Tibial nerve (tissue), 4 donors: ENCODE data around the gene COX6B2. TPM values are rescaled to one million over a fixed set of nuclear protein-coding genes. Genes with fewer than 3 reads are reported as not detected.

Source experiments
- DNase-seq, 2 donors: peaks; one replicate each; pipeline ENCODE4 v3.0.0-alpha.2; 2019; ENCODE audit warnings: low spot score in 2 of 2
- H3K27ac ChIP-seq, 4 donors: fragments of 200-600 bp; sonication (generic) in 3 of 4; one replicate each; pipeline ENCODE4 v1.5.1; 2017 to 2019; ENCODE audit warnings: mild to moderate bottlenecking in 1 of 4
- H3K27me3 ChIP-seq, 2 donors: fragments of 200-600 bp; sonication (generic) in 1 of 2; one replicate each; pipeline versions ENCODE4 v1.5.1 to v1.6.0; 2017 to 2019
- H3K36me3 ChIP-seq, 3 donors: fragments of 200-600 bp; sonication (generic); one replicate each; pipeline ENCODE4 v1.5.1; 2018 to 2019
- H3K4me1 ChIP-seq, 4 donors: fragments of 200-600 bp; sonication (generic) in 3 of 4; one replicate each; pipeline ENCODE4 v1.5.1; 2017 to 2019
- H3K4me3 ChIP-seq, 4 donors: fragments of 200-600 bp; sonication (generic) in 3 of 4; one replicate each; pipeline ENCODE4 v1.5.1; 2017 to 2019; ENCODE audit warnings: mild to moderate bottlenecking in 1 of 4, moderate library complexity in 1 of 4
- H3K9me3 ChIP-seq, 4 donors: fragments of 200-600 bp; sonication (generic) in 3 of 4; one replicate each; pipeline ENCODE4 v1.5.1; 2017 to 2019
- EP300 ChIP-seq, 2 donors: sonication (generic); formaldehyde crosslinking; IDR thresholded peaks; one replicate each; pipeline ENCODE4 v1.6.1; 2017; ENCODE audit warnings: antibody characterized with exemption in 2 of 2, mild to moderate bottlenecking in 1 of 2
- POLR2A ChIP-seq, 2 donors: fragments of 450-650 bp; IDR thresholded peaks; one replicate each; pipeline ENCODE4 v1.6.1; 2017; ENCODE audit warnings: antibody characterized with exemption in 2 of 2, mild to moderate bottlenecking in 2 of 2, moderate library complexity in 2 of 2
- WGBS, 2 donors: methylation state at CpG; one replicate each; pipeline ENCODE4 v1.1.5; 2018; 5-methylcytosine and 5-hydroxymethylcytosine counted together
- total RNA-seq, 4 donors: library from RNA; depleted of rRNA; stranded (reverse); fragments of >200 nt; gene quantifications; one replicate each; pipeline ENCODE4 v1.1.0, GENCODE V29; 2016
- TF ChIP-seq, protein P1 (sequence below), 5 experiments: fragments of 200-600 bp in 3 of 5; fragments of 450-650 bp in 2 of 5; sonication (generic) in 3 of 5; IDR thresholded peaks; one replicate each; pipeline ENCODE4 v1.5.1; 2016 to 2019; ENCODE audit warnings: antibody characterized with exemption in 5 of 5, mild to moderate bottlenecking in 3 of 5, moderate library complexity in 2 of 5

Gene COX6B2
- total RNA-seq, 4 donors from 2014 or later = not detected

DNA sequence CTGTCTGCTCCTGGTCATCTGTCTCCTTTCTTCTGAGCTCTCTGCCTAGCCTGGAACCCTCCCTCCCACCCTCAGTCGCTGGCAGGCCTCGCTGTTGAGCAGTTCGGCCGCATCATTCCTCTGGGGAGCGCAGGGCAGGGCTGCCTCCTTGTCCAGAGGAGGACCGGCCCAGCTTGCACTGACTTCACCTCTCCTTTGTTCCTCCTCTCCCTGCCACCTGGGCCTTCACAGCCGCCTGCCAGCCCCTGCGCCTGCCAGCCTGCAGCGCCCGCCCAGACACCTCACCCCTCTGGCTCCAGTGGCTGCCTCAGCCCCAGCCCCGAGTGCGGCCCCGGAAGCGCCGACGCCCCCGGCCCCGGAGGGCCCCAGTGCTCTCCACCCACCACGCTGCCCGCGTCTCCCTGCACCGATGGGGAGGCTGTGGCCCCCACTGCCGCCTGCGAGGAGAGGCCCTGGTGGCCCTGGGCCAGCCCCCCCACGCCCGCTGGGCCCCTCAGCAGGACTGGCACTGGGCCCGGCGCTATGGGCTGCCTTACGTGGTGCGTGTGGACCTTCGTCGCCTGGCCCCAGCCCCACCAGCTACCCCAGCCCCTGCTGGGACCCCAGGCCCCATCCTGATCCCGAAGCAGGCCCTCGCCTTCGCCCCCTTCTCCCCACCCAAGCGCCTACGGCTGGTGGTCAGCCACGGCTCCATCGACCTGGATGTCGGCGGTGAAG lies 7.6 kb downstream of the COX6B2 start:
- peak overlapping the region in 1 of 4 donors; percentile 6 for H3K27ac ChIP-seq
- WGBS, 2 donors = 61 to 77% methylated on average over 21 to 29 of the region's 41 CpGs

GRCh38 chr19:55345818-55346724 lies 8.4 kb downstream of the COX6B2 start:
- Histone ChIP-seq H3K4me1 (peaks cover 0 to 43% (median 16%) of the 10 kb centered on the region in 4 donors), H3K4me3 (no peak overlapping the region), H3K27me3 (peaks cover 0 to 8% of the 10 kb centered on the region in 2 donors), H3K9me3 (no peaks in the 10 kb centered on the region), H3K36me3 (peaks cover 0 to 60% (median 0%) of the 10 kb centered on the region in 3 donors), H3K27ac (peak overlapping the region in 1 of 4 donors; percentile 56)
- TF ChIP-seq, protein P1, sequence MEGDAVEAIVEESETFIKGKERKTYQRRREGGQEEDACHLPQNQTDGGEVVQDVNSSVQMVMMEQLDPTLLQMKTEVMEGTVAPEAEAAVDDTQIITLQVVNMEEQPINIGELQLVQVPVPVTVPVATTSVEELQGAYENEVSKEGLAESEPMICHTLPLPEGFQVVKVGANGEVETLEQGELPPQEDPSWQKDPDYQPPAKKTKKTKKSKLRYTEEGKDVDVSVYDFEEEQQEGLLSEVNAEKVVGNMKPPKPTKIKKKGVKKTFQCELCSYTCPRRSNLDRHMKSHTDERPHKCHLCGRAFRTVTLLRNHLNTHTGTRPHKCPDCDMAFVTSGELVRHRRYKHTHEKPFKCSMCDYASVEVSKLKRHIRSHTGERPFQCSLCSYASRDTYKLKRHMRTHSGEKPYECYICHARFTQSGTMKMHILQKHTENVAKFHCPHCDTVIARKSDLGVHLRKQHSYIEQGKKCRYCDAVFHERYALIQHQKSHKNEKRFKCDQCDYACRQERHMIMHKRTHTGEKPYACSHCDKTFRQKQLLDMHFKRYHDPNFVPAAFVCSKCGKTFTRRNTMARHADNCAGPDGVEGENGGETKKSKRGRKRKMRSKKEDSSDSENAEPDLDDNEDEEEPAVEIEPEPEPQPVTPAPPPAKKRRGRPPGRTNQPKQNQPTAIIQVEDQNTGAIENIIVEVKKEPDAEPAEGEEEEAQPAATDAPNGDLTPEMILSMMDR (IDR thresholded peaks at IDR 0.05) = no peak
- no peak for TF ChIP-seq POLR2A (IDR thresholded peaks at IDR 0.05)
- TF ChIP-seq EP300 (IDR thresholded peaks at IDR 0.05) = no peak
- peak in 1 of 2 donors; percentile 34 for DNase-seq
- WGBS, 2 donors = 76 to 77% methylated on average over 34 to 41 of the region's 43 CpGs

More for the DNA sequence above, 7.6 kb downstream of the COX6B2 start:
- Histone ChIP-seq H3K36me3 (peaks cover 0 to 58% (median 0%) of the 10 kb centered on the region in 3 donors), H3K4me1 (peaks cover 0 to 35% (median 10%) of the 10 kb centered on the region in 4 donors), H3K9me3 (no peaks in the 10 kb centered on the region), H3K27me3 (peaks cover 0 to 16% of the 10 kb centered on the region in 2 donors), H3K4me3 (no peak overlapping the region)
- DNase-seq = no peak
- TF ChIP-seq POLR2A (IDR thresholded peaks at IDR 0.05) = no peak
- TF ChIP-seq EP300 (IDR thresholded peaks at IDR 0.05) = no peak
- TF ChIP-seq, protein P1 (IDR thresholded peaks at IDR 0.05) = no peak

GRCh38 chr19:55345101-55345817 lies 9.3 kb downstream of the COX6B2 start:
- no peaks in the 10 kb centered on the region for H3K27me3 ChIP-seq
- H3K36me3 ChIP-seq = peaks cover 0 to 56% (median 0%) of the 10 kb centered on the region in 3 donors
- 76 to 78% methylated on average over 22 of the region's 22 CpGs for WGBS, 2 donors
- H3K27ac ChIP-seq = peak overlapping the region in 1 of 4 donors; percentile 47
- no peak overlapping the region for H3K4me3 ChIP-seq
- no peak for DNase-seq
- TF ChIP-seq POLR2A (IDR thresholded peaks at IDR 0.05) (no peak), EP300 (IDR thresholded peaks at IDR 0.05) (no peak)
- TF ChIP-seq, protein P1 (IDR thresholded peaks at IDR 0.05) = no peak
- H3K9me3 ChIP-seq = no peaks in the 10 kb centered on the region
- peaks cover 0 to 52% (median 24%) of the 10 kb centered on the region in 4 donors for H3K4me1 ChIP-seq

DNA sequence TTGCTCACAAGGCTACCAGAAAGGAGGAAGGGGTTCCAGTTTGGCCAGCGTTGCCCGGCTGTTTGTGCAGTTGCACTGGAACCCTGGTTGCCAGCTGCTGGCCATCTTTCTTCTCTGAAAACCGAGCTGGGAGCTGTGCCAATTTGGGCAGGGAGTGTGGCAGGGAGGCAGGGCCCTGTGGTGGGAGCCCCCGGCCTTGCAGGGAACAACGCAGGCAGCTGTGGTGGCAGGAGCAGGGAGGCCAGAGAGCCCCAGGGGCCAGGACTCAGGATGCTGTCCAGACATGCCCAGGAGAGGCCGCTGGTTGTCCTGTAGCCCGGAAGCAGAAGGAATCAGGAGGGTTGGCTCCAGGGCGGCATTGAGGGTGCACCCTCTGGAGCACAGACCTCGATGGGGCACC lies 10.1 kb downstream of the COX6B2 start:
- 64 to 71% methylated on average over 9 of the region's 9 CpGs for WGBS, 2 donors
- H3K27ac ChIP-seq = no peak overlapping the region
- TF ChIP-seq EP300 (IDR thresholded peaks at IDR 0.05) = no peak
- no peak for TF ChIP-seq POLR2A (IDR thresholded peaks at IDR 0.05)
- TF ChIP-seq, protein P1 (IDR thresholded peaks at IDR 0.05) = no peak
- H3K36me3 ChIP-seq = peaks cover 0 to 56% (median 0%) of the 10 kb centered on the region in 3 donors
- no peak for DNase-seq
- peaks cover 0 to 55% (median 26%) of the 10 kb centered on the region in 4 donors for H3K4me1 ChIP-seq
- H3K9me3 ChIP-seq = no peaks in the 10 kb centered on the region
- no peak overlapping the region for H3K4me3 ChIP-seq
- no peaks in the 10 kb centered on the region for H3K27me3 ChIP-seq
